ENCODE measurements around the gene FURIN.
"Not testable (repeated sequence)": the region's sequence is repeated elsewhere in the genome, so short reads cannot be mapped to it uniquely, and the experiment has no call there.

Gene FURIN

DNA sequence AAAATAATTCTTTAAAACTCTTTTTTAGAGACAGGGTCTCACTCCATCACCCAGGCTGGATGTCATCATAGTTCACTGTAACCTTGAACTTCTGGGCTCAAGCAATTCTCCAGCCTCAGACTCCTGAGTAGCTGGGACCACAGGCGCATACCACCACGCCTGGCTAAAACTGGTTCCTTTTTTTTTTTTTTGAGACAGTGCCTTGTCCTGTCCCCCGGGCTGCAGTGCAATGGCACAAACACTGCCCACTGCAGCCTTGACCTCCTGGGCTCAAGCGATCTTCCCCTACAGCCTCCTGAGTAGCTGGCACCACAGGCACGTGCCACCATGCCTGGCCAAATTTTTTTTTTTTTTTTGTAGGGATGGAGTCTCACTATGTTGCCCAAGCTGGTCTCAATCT, 23.7 kb upstream of the FURIN start:
- DNase-seq (ENCODE audit: low spot score), result no peak

DNA sequence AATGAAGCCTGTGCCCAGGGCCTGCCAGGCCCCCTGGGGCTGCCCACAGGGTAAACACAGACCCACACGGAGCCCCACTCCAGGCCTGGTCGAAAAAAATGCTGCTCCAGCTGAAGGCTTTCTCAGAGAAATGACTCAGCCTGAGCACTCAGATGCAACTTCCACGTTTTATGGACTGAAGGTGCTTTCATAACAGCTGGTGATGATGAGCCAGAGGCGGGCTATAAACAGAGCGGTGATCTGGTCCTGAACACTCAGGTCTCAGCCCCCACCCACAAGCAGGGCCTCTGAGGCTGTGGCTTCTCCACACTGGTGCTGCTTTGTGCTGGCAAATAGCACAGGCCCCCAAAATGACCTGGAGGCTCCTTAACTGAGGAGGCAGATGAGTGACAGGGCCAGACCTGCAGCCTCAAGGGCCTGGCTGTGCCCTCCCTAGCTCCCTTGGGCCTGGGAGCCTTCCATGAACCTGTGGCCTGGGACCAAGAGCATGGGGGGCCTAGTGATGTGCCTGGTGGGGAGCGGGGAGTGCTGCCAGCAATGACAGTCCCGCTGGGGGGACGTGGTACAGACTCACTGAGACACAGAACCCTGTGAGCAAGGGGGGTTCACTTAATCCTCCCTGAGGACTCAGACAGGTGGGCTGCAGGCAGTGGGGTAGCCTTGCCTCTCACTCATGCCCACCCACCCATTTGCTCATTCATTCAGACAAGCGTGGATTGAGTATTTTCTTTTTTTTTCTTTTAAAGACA, 23.0 kb upstream of the FURIN start:
- peak; percentile 36 for DNase-seq (ENCODE audit: low spot score)

DNA sequence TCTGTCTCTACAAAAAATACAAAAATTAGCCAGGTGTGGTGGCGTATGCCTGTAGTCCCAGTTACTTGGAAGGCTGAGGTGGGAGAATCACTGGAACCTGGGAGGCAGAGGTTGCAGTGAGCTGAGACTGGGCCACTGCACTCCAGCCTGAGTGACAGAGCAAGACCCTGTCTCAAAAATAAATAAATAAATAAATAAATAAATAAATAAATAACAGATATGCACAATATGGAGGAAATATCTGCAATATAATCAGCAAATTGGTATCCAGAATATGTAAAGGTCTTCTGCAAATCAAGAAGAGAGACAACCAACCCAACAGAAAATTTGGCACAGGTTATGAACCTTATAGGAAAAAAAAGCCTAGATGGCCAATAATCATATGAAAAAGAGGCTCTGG, 19.0 kb upstream of the FURIN start:
- not testable (repeated sequence) for DNase-seq (ENCODE audit: low spot score)

DNA sequence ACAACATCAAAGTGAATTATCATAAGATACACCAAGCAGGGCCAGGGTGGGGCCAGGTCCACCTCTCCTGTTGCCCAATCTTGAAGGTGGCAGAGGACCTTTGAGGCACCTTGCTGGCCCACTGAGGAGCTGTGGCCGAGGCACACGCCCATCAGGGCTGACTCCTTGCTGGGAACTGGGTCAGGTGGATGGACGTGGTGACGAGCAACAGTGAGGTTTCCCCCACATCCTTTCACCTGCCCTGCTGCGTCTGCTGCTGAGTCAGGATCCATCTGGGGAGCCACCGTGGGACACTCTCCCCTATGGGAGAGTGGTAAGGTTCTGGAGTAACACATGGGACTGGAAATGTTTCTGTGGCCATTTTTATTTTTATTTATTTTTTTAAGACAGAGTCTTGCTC, 17.3 kb upstream of the FURIN start:
- peak; percentile 21 for DNase-seq (ENCODE audit: low spot score)

DNA sequence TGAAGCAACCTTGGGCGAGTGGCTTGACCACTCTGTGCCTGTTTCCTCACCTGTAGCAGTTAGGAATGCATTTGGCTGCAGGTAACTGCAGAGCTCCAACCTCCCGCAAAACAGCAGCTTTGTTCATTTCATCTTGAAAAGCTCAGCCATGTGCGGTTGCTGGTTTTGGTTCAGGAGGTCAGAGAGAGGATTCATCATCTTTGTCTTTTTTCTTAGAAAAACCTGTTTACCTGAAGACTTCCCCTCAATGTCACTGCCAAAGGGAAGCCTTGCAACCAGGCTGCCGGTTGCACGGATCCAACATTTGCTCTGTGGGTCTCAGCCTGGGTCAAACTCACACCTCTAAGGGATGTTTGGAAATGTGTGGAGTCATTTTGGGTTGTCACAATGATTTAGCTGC, 16.4 kb upstream of the FURIN start:
- peak; percentile 16 for DNase-seq (ENCODE audit: low spot score)

DNA sequence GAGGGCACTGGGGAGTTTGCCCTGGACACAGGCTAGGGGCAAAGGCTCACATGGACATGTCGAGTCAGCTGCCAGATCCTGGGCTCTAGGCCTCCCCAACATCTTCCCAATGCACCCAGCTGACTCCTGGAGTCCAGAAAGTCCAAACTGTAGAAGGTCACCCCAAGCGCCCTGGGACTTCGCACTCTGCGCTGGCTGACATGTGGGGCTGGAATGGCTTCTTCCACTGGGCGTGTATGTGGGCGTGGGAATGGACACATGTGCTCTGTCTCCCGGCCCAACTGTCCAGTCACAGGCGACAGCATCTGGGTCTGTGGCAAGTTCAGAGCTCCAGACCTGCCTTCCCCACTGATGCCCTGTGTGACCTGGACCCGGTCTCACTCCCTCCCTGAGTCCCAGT, 13.2 kb upstream of the FURIN start:
- no peak for DNase-seq (ENCODE audit: low spot score)

DNA sequence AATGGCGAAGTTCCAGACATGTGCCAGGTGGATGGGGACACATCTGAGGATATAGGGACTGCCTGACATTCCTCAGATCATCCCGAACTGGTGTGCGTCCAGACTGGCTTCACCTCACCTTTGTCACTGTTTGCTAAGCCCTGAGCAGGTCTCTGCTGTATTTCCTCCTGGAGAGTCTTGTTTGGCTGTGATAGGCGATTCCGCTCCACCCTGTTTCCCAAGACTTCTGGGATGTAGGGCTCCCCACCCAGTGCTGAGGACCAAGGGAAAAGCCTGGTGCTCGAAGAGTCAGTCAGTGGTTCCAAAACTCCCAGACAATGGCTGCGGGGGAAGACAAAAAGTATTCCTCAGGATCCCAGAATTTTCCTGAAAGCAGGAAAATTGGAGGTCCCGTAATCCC, 11.1 kb upstream of the FURIN start:
- no peak for DNase-seq (ENCODE audit: low spot score)

DNA sequence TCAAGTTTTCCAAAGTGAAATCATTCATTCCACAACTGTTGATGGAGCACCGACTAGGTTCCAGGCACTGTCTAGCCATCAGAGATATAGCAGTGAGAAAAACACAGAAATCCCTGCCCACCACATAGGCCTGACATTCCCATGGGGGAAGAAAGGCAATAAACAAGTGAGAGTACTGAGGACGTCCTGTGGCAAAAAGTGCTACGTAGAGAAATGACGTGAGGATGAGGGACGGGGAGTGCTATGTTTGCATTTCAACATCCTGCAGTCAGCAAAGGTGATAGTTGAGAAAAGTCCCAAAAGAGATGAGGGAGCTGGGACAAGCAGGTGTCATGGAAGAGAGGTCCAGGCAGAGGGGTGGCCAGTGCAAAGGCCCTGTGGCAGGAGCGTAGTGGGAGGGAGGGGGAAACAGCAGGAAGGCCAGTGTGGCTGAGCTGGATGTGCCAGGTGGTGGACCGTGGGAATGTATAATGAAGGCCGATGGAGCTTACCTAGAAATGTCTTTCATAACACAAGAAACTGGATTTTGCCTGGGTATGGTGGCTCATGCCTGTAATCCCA, 10.4 kb upstream of the FURIN start:
- no peak for DNase-seq (ENCODE audit: low spot score)

DNA sequence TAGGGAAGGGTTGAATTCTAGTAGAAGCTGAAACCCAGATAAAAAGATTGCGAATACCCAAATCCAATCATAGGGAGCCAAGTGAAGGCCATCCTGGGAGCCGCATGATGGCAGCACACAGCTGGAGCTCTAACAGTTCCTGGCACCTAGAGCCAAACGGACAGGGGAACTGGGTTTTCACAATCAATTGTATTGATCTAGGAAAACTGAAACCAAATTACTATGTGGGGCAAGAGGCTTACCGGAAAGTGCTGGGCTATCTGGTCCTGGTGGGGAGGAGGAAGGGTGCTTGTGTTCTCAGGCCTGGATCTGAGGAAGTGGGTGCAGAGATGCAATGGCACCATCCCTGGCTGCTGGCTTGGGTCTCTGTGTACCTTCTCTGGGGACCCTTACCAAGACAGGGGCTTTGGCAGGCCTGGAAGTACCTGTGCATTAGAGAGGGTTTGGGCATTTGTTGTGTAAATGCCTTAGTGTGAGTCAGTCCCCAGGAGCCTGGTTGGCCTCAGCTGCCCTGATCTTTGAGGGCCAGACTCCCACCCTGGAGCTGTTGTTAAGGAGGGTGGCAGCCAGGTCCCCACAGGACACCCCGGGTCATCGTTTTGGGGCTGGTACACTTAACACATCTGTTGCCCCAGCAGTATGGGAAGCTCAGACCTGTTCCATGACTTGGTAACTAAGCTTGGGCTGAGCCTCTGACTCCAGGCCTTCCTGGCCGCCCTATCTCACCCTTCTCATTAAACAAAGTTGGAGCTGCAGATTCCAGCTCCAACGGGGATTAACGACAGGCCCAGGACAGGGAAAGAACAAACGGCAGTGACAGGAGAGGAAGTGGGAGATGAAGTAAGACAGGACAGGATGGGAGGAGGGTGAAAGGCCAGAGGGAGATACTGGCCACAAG, 8.9 kb upstream of the FURIN start:
- DNase-seq (ENCODE audit: low spot score), result no peak

DNA sequence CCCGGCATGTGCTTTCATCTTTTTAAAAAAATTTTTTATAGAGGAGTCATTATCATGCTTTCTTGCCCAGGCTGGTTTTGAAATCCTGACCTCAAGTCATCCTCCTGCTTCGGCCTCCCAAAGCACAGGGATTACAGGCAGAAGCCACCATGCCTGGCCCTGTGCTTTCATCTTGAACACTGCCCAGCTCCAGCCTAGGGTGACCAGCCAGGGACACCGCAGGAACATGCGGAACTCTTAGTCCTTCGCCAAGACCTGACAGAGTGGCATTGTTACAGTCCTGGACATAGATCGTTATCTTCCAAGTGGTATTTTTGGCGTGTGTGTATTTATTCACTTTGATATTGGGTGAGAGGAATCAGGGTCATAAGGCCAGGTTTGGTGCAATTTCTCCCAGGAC, 7.9 kb upstream of the FURIN start:
- DNase-seq (ENCODE audit: low spot score), result no peak

DNA sequence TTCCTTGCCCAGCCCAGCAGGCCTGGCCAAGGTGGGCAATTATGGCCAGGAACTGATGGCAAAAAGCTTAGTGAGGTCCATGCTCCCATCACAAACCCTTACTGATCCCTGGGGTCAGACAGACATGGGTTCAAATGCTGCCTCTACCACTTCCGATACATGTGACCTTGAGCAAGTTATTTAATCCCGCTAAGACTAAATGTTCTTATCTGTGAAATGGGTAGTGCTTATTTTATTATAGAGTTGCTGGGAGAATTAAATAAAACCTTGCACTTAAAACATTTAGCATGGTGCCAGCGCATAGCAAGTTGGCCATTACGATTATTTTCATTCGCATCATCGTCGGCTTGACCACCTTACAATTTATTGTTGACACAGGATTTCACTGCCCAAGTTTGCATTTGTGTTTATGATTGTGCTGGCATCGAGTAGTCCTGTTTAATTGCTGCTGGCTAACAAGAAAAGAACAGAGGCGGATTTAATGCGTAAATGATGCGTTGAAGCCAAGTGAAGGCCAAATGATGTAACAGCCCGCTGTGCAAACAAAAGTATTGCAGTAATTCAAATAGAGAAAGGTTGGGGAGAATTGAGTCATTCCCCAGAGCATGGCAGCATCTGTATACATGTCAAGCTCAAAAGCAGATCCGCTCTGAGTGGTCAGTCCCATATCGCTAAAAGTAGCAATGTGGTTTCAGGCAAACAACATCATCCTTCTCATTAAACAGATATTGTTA, 7.3 kb upstream of the FURIN start:
- no peak for DNase-seq (ENCODE audit: low spot score)

DNA sequence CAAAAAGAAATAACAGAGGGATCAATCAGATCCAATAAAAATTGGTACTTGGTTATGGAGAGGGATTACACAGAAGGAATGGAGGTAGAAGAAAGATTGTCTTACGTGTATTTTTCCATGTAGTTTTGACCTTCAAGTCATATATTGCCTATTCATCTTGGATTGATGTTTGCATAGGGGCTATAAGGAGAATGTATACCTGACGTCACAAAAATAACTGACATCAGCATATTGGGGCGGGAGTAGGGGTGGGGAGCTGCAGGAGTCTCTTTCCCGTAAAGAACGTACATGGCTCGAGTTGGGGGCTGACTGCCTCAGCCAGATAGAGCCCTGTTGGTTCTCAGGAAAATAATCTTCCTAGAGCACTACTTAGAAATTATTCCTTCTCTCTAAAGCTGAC, 5.9 kb upstream of the FURIN start:
- DNase-seq (ENCODE audit: low spot score), result no peak

DNA sequence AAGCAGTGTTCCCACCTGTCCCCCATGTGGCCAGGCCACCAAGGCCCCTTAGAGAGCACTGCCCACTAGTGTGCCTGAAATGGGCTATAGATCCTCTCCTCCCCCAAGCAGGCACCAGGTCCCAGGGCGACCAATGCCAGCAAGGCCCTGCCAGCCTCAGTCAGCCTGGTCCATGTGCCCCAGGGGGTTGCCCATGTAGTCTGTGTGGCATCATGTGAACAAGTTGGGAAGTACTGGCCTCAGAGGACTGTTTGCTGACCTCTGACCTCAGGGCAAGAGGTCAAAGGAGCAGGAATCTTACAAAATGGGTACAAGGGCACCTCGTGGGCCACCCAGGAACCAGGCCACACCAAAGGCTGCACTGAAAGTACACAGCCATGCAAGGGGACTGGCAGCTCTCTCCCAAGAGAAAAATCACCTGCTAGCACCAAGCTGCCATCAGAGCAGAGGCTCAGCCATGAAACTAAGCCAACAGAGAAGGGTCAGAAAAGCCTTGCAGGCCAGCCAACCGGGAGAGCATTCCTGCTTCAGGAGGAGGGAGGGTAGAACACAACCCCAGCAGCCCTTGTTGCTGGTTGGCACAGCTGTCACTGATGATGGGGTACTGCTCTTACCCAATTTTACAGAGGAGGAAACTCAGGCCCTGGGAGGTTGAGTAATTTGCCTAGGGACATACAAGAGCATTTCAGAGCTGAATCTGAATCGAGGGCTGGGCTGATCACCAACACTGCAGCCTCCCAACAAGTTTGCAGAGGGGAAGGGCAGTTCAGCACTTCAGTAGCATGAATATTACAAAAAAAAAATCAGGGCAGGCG, 5.2 kb upstream of the FURIN start:
- no peak for DNase-seq (ENCODE audit: low spot score)

DNA sequence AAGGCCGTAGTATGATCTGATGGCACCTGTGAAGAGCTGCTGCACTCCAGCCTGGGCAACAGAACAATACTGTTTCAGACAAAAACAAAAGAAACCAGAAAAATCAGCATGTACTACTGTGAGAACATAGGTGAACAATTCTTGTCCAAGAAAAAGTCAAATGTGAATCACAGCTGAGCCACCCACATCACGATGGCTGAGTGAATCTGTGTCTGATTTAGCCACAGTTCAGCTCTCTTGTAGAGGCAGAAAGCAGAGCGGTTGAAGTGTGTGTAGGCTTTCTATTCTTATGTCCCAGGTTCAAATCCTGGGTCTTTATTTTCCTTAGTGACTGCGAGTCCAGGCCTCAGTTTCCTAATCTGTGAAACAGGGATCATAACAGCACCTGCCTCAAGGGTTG, 4.4 kb upstream of the FURIN start:
- no peak for DNase-seq (ENCODE audit: low spot score)

DNA sequence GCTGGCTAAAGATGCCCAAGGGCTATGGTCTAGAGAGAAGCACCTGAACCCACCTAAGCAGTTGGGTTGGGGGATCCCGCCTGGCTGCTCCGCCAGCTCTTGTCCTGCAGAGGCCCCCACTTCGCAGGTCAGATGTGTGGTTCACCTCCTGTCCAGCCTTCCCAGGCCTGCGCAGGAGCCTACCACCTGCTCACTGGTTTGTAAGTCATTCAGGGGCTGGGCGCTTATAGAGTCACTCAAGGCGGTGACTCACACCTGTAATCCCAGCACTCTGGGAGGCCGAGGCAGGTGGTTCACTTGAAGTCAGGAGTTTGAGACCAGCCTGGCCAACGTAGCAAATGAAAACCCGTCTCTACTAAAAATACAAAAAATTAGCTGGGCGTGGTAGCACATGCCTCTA, 3.9 kb upstream of the FURIN start:
- no peak for DNase-seq (ENCODE audit: low spot score)

DNA sequence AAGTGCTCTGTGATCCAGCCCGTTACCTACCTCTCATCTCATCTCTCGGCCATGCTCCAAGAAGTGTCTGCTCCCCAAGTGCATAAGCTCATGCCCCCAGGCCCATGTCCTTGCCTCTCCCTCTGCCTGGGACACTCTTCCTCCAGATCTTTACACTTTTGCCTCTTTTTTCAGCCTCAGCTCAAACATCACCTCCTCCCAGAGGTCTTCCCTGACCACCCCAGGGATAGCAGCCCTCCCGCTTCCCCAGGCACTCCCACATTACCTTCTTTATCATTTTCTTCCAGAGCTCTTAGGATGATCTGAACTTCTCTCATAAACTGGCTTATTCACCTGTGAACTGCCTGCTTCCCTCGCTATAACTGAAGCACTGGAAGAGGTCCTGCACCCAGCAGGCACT, 2.7 kb upstream of the FURIN start:
- DNase-seq (ENCODE audit: low spot score), result no peak

DNA sequence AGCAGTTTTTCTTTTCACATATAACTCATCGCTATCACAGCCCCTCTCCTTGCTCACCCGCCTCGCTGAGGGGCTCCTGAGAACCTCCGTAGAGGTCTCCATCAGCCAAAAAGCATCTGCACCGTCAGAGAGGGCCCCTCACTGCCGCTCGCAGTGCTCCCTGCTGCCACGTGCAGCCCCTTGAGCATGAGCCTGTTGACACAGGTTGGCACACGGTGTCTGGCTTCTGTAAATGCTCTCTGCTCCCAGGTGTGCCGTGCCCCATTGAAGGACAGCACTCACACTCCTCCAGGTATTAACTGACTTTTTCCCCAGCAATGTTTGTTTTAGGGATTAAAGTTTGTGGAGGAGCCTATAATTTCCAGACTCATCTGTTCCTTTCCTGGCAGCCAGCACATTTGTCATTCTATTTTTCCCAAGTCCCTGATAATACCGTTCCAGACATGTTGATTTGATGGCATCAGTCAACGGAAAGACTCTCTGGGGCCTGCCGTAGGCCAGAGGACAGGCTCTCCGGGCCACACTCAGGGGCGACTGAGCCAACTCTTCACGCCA, 2.1 kb upstream of the FURIN start:
- no peak for DNase-seq (ENCODE audit: low spot score)

DNA sequence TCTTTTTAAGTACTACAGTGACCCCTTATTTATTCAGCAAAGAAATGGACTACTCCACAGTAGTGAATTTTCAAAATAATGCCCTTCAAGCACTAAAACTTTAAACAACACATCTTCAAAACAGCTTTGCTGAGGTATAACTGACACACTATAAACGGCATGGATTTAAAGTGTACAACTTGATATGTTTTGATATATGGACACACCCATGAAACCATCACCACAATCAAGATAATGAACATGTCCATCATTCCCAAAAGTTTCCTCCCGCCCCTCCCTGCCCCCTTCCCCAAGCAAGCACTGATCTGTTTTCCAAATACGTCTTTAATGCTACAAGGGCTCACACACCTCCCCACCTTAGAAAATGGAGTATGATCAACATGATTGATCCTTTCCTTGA, 1.6 kb upstream of the FURIN start:
- DNase-seq (ENCODE audit: low spot score), result no peak

DNA sequence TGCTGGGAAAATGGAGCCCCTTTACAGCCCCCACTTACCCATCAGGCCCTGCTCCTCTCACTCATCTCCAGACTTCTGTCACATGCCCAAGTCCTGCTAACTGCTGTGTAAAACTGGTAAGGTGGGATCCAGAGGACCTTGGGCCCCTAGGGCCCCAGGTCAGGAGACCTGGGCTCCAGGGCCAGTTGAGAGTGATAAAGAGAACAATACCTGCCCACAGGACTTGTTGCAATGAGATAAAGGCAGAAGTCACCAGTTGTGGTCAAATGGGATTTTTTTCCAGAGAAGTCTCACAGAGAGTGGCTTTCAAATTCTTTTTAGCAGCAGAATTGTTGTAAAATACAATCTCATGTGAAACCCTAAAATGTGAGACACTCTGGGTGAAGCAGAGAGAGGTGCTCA, 753 bp downstream of the FURIN start:
- DNase-seq (ENCODE audit: low spot score), result no peak

DNA sequence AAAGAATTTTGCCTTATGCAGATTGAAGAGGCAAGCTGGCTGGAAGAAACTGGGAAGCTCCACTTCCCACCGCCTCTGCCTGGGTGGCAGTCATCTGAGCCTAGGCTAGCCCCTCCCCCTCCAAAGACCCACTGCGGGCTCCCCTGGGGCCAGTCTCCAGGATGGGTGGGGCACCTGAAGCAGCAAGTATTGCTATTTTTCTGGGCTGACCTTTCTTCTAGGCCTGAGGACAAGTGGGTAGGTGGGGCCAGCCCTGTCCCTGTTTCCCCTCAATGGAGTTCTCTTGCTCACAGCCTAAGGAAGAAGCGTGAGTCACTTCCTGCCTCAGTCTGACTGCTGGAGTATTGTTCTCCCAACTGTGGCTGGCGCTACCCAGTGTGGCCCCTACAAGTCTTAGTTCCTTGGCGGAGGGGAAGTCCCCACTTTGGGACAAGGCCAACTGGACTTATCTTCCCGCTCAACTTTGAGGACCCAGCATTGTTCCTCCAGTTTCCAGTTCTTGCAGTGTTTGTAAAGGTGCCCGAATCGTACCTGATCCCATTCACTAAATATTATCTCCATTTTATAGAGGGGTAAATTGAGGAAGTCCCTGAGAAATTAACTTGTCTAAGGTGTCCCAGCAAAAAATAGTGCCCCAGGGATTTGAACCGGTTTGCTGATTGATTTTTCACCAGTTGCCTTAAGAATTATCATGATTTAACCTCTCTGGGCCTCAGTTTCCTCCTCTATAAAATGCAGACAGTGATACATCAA, 1.4 kb downstream of the FURIN start:
- peak; percentile 33 for DNase-seq (ENCODE audit: low spot score)

Data from CD4-positive, alpha-beta T cell treated with Interleukin-15 for 4 hours (primary cell).